HG02798 (cell line): ENCODE measurements around the gene ITPKB.

Experiments used
- ATAC-seq: cut with Tn5 transposase; IDR thresholded peaks from one replicate; pipeline ENCODE4 v1.9.1; 2021; ENCODE audit warnings: mild to moderate bottlenecking; ENCODE audit not compliant: unreplicated experiment, poor library complexity

Gene ITPKB

DNA sequence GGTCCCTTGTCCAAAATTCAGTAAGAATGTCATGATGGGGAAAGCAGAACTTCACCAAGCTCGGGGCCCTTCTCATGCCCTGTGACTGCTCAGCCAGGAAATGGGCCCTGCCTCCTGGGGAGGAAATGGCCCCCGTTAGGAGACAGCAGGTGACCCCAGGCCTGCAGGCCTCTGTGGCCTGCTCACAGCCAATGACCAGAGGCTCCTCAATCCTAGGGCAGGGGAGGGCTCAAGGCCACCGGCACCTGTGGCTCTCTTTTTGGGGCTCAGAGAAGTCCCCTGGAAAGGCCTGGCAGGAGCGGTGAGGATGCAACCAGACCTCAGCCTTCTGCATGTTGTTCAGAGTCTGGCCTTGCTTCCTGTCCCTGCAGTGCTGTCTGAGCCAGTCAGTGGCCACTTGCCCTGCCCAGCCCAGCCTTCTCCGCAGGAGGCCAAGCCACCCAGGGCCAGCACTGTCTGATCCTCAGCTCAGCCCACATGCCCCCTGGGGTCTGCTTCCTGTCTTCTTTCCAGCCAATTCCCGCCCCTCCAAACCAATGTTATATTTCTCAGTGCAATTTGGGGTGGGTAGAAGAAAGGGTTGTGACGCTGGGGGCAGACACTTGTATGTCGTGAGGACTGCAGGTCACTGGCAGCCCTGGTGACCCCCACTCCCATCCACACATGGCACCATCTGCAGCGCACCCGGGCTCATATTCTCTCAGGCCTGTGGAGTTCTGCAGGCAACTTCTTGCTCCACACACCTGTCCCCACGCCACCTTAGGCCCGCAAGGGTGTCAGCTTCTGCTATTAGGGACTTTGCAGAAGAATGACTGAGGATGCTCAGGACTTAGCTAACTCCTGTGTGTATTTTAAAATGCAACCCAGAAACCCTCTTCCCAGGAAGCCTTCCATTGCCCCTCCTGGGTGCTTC is 83.6 kb downstream of the ITPKB start:
- no peak for ATAC-seq

DNA sequence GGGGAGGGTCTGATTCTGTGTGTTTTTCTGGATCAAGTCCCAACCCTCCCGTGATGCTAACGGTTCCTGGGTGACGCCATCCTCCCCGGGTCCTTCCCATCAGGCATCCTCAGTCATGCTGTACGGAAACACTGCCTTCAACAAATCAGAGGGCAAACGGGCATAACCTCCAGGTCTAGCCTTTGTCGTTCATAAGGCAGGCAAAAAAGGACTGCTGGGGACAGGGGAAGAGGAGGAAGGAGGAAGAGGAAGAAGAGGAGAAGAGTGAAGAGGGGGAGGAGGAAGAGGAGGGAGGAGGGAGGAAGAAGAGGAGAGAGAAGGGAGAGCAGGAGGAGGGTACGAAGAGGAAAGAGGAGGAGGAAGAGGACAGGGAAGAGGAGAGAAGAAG is 84.4 kb downstream of the ITPKB start:
- no peak for ATAC-seq

- ATAC-seq, result no peak
These were observed 84.9 kb downstream of the ITPKB start for GRCh38 chr1:226654046-226654667.

DNA sequence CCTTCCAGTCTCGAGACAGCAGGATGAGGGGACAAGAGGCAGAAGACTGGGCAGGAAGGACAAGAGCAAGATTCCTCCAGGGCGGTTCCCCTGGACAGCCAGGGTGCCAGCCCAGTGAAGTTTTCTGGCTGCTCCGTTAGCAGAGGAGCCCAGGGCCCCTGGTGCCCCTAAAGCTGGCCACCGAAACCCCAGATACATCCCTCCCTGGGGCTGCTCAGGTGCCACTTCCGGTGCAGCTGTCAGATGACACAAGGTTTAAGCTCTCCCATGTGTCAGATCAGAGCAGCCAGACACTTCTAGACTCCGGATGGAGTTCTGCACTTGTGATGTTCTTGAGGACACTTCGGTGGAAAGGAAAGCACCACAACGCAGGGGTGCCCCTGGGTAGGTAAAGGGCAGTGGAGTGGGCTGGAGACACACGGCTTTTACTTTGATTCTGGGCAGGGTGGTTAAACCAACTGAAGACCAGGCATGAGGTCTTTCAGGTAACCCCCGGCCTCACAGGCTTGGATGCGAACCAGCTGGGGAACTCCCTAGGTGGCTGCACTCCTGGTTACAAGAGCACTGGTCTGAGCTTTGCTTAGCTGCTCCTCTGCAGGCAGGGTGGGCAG is 85.7 kb downstream of the ITPKB start:
- peak; percentile 76 for ATAC-seq

- no peak for ATAC-seq
These were observed 86.5 kb downstream of the ITPKB start for GRCh38 chr1:226652613-226653012.

DNA sequence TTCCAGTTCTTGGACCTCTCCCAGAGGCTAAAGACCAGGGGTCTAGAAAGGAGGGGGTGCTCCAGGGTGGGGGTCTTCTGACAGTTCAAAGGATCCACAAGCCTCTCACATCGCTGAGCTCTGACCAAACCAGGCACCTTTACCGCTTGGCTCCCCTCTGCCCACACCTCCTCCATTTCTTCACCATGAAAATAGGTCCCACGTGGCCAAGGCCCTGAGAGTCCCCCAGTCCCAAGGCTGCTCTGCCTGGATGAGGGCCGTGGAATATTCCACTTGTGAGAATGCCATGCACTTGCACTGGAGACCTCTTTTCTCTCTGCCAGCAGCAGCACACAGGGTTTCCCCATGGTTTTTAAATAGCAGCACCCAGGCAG is 87.4 kb downstream of the ITPKB start:
- ATAC-seq, result no peak

DNA sequence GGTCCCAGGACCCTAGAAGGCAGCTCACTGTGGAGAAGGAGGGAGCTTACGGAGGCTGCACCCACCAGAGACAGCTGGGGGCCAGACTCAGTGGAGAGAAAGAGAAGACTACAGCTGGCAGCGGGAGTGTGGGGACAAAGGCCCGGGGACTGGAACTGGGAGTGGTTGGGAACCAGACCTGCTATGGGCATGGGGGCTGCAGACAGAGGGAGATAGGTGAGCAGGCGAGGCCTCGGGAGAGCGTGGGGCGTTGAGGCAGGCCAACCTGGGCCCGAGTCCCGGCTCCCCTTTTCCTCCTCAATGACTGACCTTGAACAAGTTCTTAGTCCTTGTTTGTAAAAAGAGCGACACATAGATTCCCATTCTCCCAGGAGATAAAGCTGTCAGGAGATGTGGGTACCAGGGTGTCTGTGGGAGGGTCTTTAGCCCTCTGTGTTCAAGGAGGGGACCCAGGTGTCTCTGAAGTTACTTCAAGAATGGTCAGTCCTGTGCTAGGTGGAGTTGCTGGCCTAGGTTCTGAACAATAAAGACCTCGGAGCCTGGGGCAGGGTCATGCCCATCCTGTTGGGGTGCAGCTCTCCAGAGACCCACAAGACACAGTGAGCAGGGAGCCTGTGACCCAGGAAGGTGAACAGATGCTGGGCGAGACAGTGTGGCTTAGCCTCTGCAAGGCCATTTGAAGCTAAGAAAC is 87.9 kb downstream of the ITPKB start:
- ATAC-seq, result no peak

GRCh38 chr1:226650236-226650841 is 88.7 kb downstream of the ITPKB start:
- ATAC-seq, result no peak

GRCh38 chr1:226649780-226650179 is 89.3 kb downstream of the ITPKB start:
- ATAC-seq, result no peak

DNA sequence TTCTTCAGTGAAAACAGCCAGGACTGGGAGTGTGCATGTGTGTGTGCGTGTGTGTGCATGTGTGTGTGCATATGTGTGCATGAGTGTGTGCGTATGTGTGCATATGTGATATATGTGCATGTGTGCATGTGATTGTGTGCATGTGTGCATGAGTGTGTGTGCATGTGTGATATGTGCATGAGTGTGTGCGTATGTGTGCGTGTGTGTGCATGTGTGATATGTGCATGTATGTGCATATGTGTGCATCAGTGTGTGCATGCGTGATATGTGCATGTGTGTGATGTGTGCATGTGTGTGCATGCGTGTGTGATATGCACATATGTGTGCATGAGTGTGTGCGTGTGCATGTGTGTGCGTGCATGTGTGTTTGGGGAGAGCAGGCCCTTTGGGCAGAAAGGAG is 89.8 kb downstream of the ITPKB start:
- no peak for ATAC-seq

- ATAC-seq, result no peak
These were observed 90.7 kb downstream of the ITPKB start for GRCh38 chr1:226648421-226648820.

DNA sequence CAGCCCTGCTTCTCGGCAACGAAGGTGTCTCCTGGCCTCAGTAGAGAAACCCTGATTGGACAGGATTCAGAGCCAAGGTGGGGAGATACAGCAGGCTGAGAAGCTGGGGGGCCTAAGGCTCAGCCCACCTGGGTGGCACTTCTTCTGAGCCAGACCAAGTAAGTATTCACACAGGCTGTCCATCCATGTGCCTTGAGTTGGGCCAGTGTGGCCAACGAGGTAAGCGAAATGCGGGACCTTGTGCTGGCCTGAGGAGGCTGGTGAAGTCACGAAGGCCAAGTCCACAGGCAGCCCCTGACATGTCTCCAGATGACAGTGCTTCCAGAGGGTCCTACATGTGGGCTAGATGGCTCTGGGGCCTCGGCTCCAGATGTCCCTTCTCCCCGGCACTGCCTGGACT is 91.4 kb downstream of the ITPKB start:
- no peak for ATAC-seq

- ATAC-seq, result no peak
These were observed 92.1 kb downstream of the ITPKB start for GRCh38 chr1:226646870-226647449.

DNA sequence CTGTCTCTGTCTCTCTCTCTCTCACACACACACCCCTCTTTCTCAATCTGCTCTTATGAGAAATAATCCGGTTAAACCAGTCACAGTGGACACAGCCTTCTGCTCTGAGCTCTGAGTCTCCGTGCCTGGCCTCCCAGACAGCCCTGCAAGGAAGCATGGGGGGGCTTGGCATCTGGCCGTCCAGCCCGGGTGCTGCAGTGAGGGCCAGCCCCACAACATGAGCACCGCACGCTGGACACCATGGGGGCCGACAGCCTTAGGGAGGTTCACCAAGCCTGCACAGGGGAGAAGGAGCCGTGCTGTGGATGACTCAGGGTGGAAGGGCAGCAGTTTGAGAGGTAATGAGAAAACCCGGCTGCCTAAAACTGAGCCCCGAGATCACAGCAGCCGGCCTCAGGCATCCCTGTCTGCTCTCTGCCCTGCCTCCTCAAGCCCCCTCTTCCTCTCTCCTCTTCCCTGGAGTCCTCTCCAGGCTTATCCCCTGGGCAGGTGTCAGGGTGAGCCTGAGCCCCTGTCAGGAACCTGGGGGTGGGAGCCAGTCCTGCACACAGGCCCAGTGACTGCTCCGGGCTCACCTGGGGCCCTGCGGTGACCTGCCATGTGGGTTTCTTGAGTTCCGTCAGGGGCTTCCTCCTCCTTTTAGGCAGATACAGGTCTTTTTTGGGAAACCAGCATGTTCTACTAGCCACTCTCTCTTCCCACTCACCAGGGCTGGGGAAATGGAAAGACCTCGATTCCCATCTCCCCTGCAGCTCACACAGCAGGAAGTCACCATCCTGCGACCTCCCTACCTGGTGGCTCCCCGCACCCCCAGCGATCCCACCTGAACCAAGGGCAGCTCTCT is 92.8 kb downstream of the ITPKB start:
- no peak for ATAC-seq

DNA sequence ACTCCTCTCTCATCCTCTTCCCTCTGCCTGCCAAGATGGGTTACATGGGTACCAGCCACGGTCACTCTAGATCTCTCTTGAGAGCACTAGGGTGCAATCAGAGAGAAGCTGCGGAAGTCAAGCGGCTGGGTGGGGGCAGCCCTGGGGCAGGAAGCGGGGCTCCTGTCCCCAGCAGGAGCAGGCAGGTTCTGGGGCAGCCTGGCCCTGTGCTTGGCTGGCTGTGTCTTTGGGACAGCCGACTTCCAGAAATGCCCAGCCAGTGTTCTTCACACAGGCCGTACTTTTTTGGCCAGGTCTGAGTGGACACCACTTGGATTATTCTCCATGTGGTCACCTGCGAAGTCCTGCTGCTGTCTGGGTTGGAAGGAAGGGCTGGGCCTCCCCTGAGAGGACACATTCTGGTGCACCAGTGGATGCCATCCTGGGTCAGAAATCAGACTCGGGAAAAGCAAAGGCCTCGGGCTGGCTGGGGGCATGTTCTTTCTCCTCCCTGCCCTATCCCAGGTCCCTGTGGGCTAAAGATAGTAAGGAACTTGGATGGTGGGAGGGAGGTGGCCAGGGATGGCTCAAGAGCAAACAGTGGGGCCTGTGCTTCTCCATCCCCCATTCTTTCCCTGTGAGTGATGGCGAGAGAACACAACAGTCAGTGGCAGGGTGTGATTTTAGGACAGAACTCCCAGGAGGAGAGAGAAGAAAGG is 93.7 kb downstream of the ITPKB start:
- ATAC-seq, result no peak

GRCh38 chr1:226644541-226645176 is 94.4 kb downstream of the ITPKB start:
- no peak for ATAC-seq

- ATAC-seq, result peak; percentile 48
These were observed 95.2 kb downstream of the ITPKB start for GRCh38 chr1:226643611-226644540.
